HG03108 (cell line): Measurements from ENCODE around the gene TTC4.

Experiments
- ATAC-seq: cut with Tn5 transposase; IDR thresholded peaks from one replicate; pipeline ENCODE4 v1.9.1; 2021; ENCODE audit warnings: moderate library complexity; ENCODE audit not compliant: unreplicated experiment

TTC4 gene

DNA sequence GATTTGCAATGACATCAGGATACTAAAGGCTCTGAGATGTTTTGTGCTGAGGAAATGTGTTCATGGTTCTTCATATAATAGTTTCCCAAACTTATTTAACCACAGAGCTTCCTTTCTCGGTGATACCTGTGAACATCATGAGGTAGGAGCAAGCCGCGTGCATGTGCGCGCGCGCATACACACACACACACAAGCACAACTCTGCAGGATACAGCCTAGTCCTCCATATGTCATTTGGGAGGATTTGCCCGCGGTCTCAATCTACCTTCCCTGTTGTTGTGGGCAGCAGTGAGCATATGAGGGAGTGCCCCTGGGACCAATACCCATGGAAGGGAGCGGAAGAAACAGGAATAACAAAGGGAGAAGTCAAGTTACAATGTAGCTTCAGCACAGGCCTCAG, 12.2 kb upstream of the TTC4 start:
- ATAC-seq = no peak

DNA sequence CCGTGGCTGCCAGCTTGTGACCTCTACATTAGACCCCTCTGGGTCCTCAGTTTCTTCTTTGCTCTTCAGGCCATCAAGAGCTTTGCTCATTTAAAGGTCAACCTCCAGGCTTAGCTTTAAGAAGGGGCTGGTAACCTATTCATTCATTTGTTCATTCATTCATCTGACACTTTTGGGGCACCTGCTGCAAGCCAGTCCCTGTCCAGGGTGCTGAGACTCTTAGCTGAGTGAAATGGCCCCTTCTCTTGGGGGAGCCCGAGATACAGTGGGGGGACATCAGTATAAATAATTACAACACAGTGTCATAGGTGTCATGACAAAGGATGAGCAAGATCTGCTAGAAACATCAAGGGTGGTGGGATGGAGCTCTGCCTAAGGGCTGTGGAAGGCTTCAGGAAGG, 10.5 kb upstream of the TTC4 start:
- no peak for ATAC-seq

DNA sequence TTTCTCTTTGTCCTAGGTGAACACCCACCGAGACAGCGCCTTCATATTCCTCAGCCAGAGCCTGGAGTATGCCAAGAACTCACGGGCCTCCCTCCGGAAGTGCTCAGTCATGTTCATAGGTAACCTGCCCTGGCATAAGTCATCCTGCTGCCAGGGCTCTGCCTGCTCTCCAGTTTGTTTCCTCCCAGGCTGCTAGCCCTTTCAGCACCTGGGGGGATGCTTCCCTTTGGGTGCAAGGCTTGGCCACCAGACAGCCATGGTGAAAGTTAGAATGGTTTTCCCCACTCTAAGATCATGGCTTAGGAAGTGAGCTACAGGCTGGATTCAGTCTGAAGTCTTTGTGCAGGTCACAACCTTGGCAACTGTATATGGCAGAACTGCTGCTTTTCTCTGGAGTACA, 9.2 kb upstream of the TTC4 start:
- no peak for ATAC-seq

DNA sequence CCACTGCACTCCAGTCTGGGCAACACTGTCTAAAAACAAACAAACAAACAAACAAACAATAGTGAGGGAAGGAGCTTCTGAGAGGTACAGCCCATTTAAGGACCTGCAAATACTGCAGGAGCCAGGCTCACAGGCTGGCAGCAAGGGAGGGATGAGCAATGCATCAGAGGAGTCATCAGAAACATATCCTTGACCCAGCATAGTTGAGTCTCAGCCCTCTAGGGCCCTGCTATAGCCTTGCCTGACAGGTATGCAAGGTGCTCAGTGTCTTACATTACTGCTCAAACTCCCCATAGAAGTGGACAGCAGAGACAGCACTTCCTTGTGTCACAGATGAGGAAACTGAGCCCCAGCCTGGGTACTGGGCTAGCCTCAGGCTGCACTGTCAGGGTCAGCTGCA, 7.3 kb upstream of the TTC4 start:
- no peak for ATAC-seq

DNA sequence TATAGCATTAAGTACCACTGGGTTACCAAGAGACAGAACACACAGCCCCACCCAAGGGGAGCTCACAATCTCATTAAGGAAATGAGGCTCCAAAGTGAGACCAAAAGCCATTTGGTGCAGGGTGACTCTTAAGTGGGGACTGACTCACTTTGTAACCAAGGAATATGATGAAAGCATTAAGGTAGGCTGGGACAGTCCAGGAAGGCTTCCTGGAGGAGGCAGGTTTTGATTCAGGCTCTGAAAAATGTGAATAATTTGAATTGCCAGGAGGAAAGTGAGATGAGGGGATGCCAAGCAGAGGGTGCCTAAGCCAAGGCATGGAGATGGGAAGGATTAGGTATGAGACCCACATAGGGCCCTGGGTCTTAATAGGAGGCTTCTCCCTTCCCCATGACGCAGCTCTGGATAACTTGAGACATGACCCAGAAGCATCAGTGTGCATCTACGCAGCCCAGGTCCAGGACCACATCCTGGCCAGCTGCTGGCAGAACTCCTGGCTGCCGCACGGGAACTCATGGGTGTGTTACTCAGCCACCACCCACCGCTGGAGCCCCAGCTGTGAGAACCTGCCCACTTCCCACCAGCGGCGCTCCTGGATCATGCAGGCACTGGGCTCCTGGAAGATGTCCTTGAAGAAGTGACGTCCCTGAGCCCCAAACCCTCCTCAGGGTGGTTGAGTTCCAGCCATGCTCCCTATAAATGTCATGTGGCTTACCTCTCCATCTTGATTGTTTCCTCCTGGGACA, 5.9 kb upstream of the TTC4 start:
- no peak for ATAC-seq

DNA sequence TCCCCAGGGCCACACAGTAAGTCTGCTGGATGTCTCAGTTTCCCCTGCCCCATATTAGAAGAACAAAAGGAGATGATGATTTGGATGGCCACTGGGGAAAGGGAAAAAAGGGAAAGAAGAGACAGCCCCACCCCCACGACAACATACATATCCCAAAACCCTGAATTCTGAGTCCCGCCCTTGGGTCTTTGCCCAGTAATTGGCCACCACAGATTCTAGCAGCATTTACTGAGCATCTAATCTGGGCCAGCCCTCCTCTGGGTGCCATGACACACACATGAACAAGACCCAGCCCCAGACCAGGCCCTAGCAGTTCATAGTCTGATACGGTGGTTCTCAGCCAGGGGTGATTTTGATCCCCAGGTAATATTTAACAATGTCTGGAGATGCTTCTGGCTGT, 5.2 kb upstream of the TTC4 start:
- no peak for ATAC-seq

DNA sequence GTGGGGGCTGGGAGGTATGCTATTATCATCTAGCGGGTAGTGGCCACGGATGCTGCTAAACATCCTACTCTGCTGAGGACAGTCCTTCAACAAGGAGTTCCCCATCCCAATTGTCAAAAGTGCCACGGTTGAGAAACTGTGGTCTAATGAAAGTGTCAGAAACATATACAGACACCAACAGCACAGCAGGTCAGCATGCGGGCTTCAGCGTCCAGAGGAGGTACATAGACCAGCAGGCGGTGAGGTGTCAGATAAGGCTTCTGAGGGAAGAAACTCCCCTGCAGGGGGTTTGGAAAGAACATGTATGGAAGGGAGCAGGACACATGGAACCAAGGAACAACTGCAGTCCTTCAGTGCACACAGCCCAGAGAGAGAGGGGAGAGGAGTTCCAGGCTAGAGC, 4.8 kb upstream of the TTC4 start:
- no peak for ATAC-seq

DNA sequence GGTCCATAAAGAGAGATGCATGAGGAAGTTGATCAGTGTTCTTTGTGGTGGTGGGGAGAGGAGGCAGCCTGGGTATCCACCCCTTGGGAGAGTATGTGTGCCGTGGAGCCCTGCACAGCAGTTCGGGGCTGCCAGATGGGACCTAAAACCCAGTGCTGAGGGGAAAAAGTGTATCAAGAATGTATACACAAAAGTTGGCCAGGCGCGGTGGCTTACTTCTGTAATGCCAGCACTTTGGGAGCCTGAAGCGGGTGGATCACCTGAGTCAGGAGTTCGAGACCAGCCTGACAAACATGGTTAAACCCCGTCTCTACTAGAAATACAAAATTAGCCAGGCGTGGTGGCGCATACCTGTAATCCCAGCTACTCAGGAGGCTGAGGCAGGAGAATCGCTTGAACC, 4.1 kb upstream of the TTC4 start:
- ATAC-seq = no peak

DNA sequence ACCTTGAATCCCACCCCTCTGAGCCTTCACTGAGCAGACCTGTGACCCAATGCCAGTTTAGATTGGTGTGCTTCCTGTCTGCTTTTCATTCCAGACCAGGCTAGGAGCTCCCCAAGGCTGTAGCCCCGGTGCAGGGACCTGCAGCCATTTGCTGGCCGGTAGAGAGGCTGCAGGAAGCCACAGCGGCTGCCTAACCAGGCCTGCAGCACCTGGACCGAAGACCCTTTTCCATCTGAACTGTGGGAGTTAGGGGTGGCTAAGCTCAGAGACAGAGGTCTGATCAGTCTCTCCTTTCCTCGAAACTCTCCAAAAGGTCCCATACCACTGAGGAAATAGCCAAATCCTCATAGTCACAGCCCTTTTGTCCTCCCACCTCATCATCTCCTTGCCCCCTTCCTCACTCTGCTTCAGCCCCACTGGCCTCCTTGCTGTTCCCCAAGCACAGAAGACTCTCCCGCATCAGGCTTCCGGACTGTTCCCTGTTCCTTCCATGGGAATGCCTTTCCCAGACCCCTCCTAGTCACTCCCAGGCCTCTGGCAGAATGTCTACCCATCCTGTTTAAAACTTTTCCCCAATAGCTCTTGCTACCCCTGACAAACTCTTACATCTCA, 674 bp upstream of the TTC4 start:
- no peak for ATAC-seq

DNA sequence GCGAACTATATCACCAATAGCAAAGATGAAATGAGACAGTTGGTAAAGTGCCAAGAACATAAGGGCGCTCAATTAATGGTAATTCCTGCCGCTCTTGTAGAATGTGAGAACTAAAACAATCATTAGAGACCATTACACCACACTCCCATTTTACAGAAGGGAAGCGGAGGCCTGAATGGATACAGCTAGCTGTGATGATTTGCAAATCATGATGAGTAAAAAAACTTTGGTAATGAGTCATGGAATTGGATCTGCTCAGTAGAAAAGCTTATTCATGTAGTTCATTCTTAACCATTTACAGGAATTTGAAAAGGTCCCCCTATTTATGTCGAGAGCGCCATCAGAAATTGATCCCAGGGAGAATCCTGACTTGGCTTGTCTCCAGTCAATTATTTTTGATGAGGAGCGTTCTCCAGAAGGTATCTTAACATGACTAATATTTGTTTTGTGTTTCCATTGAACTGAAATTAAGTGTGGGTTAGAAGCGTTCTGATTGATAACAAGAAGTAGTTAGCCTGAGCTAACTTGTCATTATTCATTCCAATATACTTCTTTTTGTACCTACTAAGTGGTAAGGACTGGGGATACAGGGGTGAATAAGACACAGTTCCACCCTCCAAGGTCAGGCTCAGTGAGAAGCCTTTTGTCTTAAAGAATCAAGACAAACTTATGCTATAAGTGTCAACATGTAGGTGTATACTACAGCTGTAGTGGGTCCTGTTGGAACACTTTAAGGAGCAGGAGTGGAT, 812 bp downstream of the TTC4 start:
- ATAC-seq = no peak

DNA sequence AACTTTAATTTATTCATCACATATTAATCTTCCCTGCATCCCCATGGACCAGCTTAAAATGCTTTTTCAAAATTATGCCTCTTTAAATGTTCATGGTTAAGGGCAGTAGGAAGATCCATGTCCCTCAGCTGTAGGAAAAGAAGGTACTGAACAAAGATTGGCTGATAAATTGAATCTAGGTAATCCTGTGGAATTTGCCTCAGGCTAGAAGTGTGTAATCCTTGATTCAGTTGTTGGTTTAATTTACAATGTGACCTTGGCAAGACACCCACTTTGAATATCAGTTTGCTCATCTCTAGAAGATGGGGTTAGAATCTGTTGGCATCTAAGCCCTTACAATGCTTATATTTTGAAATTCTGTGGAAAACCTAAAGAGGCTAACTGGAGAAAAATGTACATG, 6.1 kb downstream of the TTC4 start:
- ATAC-seq = no peak

DNA sequence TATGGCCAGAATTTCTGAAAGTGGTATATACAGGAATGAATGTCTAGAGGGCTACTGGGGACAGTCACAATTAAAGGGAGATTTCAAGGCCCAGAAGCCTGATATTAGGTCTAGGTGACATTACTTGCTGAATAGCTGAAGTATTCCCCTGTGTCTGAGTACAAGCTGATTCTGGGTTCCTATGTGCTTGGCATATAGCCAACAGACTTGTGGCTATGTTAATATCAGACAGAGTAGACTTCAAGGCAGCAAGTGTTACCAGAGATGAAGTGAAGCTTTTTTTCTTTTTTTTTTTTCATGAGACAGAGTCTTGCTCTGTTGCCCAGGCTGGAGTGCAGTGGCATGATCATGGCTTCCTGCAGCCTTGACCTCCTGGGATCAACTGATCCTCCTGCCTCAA, 8.3 kb downstream of the TTC4 start:
- no peak for ATAC-seq

DNA sequence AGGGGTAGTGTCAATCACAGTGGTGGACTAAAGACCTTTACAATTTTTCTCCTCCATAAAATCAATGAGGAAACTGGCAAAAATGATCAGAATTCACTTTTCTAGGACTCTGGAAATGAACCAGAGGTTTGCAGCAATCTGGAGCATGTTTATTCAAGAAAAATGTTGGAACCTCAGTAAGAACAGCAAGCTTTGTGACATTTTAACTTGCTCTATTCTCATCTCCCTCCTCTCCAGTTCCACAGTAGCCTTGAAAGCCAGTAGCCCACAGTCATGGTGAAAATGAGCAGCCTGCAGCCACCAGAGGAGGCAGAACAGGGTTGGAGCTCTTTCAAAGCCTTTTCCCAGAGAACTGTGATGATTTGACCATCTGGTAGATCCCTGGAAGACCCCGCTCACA, 9.1 kb downstream of the TTC4 start:
- no peak for ATAC-seq

DNA sequence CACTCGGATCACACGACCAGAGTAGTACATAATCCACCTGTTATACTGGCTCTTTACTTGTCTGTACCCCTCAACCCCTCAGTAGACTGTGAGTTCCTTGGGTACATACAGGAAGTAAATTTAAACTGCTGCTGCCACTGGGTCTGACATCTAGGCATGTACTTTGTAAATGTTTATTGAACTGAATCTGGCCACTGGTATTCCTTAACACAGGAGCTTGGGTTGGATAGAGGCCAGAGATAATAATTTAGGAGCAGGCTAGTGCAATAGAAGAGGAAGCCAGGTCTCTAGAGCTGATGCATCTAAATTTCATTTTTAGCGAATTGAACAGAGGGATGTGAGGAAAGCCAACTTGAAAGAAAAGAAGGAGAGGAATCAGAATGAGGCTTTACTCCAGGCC, 12.4 kb downstream of the TTC4 start:
- ATAC-seq = no peak

DNA sequence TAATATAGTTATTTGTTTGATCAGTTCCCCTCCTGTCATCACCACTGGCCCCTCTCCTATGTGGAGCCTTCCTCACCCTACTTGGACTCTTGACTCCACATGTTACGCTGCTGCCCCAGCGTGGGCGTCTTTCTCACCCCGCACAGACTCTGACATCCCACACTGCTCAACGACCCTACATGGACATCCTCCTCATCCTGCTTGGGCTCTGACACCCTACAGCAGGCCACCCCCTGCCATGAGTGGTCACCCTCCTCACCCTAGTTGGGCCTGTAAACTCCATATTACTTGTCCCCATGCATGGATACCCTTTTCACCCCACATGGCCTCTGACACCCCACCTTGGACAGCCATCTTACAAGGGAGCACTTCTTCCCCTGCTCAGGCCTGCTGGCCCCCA, 21.0 kb downstream of the TTC4 start:
- ATAC-seq = no peak

DNA sequence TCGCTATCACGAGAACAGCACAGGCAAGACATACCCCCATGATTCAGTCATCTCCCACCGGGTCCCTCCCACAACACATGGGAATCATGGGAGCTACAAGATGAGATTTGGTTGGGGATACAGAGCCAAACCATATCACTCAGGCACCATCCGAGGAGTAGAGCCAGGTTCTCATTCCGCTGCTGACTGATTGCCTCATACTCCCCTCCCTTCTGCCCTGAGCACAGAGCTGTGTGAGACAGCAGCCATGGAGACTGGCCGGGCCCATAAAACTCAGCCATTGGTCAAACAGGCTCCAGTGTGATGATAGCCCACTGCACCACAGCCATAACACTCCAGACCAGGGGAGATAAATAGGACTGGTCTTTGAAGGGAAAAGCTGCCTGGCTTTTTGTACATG, 22.6 kb downstream of the TTC4 start:
- ATAC-seq = no peak

DNA sequence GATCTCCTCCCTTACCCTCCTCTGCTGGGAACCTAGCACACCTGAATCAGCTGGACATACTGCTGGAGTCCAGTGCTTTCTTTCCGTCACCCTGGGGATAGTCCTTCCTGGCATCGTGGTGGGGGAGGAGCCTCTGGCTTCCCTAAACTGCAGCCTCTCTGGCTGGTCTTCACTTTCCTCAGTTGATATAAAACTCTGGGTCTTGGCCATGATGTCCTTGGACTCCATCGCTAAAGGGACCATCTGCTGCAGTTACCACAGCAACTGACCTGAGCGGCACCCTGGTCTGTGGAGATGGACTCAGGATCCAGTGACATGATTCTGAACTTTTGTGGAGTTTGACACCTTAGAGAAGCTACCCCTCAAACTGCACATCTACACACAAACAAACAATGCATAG, 25.9 kb downstream of the TTC4 start:
- no peak for ATAC-seq

DNA sequence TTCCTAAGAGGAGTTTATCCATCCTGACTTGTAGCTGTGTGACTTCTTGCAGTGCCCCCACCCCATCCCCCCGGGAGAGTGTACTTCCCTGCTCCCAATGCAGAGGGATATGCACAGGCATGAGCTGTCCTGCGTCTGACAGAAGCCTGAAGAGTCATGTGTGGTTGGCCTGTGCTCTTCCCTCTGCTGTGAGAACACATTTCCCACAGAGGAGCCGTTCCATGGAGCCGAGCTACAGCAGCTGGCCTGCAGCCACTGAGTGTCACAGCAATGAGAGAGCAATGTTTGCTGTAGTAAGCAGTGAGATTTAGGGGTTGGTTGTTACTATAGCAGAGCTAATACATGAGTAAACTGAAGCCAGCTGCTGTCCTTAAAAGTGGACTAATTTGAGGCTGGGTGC, 26.6 kb downstream of the TTC4 start:
- no peak for ATAC-seq

DNA sequence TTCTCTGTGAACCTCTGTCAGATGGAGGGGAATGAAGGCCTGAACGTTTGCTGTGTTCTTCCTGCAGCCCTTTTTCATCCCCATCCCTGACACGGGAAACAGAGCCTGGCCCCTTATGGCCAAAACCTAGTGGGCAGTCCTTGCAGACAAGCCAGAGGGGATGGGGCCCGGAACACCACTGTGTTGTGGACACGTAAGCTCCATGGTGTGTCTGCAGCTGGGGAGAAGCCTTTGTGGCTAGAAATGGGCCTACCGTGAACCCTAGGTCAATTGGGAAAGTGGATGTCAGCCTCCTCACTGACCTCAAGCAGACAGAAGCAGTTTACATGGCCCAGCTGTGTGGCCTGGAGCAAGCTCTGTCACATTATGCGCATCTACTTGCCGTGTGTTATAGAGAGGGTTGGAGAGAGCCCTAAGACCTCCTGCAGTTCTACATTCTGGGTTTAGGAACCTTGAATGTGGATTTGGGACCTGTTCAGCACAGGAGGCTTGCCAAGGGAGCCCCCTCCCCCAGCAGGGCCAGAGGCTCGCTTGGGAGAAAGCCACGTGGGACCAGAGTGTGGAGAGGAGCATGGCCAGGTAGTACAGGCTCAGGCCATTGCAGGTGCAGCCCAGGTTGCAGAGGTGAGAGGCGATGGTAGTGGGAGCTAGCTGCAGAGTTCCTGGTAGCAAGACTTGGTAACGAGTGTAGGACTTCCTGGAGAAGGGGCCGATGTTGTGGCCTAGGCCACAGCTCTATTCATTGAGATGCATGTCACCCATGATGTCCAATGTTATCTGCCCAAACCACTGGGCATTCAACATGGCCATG, 28.0 kb downstream of the TTC4 start:
- no peak for ATAC-seq

DNA sequence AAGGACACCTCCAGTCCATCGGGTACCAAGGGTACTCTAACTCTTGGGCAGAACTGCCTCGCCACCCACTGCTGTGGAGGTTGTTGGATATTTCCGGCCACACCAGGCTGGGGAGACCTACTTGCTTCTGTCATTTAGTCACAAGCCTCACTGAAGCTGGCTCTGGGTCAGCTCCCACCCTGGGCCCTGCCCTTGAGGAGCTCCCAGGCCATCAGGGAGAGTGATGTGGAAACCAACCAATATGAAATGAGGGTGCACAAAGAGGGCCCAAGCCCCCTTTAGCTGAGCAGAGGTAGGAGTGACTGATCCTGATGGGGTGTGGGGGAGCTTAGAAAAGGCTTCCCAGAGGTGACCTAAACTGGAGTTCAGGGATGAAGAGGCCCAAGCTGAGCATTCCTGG, 29.0 kb downstream of the TTC4 start:
- ATAC-seq = no peak

DNA sequence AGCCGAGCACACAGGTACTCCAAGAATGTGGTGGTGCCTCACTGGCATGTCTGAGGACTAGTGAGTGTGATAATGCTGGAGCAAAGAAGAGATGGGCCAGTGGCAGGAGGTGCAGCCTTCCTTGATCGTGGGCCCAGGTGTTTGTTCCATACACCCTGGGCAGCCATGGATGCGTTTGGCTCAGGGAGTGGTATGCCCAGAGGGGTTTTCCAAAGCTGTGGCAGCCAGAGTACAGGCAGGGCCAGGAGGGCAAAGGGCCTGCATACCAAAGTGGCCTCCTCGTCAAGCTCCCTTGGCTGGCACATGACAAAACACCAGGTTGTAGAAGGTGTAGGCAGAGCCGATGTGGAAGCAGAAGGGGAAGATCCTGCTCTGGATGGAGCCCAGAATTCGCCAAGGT, 29.6 kb downstream of the TTC4 start:
- ATAC-seq = no peak

DNA sequence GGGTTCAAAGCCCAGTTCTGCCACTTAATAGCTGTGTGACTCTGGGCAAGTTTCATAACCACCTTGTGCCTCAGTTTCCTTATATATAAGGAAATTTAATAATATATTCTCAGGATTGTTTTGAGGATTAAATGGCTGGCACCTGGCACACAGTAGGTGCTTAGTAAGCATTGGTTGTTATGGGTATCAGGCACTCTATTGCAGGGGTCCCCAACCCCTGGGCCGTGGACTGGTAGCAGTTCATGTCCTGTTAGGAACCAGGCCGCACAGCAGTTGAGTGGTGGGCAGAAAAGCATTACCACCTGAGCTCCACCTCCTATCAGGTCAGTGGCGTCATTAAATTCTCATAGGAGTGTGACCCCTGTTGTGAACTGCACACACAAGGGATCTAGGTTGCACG, 30.2 kb downstream of the TTC4 start:
- no peak for ATAC-seq
